GM18870 (cell line): Measurements from ENCODE around the gene PPP1R10.

Source experiments
- ATAC-seq: cut with Tn5 transposase; IDR thresholded peaks from one replicate; pipeline ENCODE4 v1.9.1; 2021; ENCODE audit warnings: moderate library complexity; ENCODE audit not compliant: unreplicated experiment

The PPP1R10 gene

DNA sequence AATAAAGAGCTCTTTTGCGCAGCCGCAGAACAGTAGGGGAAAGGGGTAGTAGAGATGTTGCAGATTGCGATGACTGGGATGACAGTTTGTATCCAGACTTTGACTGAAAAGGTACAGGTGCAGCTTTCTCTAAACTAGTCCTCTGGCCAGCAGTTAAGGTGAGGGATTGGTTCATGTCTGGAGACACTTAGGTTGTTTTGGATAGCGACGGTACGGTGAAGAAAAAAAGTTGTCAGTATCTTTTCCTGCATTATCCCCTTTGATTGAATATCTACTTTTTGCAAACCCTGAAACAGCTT is 59.4 kb downstream of the PPP1R10 start:
- ATAC-seq, result no peak

GRCh38 chr6:30556906-30557682 is 59.9 kb downstream of the PPP1R10 start, which contains the start of gene PRR3:
PRR3 (plus strand) TSS chr6:30557295; CDS start chr6:30557345, 50 bp downstream.
- ATAC-seq, result peak; percentile 45

DNA sequence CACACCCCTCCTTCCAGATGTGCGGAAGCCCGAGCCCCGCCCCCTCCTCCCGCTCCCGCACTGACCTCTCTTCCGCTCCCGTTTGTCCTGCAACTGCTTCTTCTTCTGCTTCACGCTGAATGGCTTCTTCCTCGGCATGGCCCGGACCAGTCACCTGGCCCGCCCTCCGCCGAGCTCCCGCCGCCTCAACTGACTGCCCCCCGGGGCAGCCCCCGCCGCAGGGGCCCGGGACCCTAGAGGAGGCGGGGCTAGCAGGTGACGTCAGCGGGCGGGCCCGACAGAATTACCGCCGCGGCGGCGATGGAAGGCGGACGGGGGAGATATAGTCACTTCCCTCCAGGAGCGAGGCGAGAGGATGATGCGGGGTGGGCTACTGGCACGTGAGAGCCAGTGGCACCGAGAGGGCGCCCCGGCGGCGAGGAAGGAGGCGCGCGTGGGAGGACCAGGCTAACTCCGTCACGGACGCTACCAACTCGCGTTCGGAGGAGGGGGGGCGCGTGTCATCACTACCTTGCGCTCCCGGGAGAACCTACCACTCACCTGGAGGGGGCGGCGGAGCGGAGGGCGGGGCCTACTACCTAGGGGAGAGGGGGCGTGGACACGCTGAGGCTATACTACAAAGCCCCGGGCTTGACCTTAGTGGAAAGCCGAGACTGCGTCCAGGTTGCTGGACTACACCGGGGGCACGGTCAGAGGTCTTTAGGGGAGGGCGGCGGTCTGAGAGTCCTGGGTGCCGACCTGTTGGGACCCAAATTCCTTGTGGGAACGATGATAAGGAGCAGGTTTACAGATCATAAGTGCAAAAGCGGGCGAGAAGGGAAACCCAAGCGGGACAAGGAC is 60.8 kb downstream of the PPP1R10 start, which contains the start of gene GNL1:
TSS of gene GNL1 (minus strand) at position 424 of the 840 bp plus-strand sequence. CDS start at position 138, 286 bp downstream.
- ATAC-seq, result peak; percentile 61

GRCh38 chr6:30555816-30556065 is 61.3 kb downstream of the PPP1R10 start:
- ATAC-seq, result no peak

GRCh38 chr6:30554962-30555815 is 61.9 kb downstream of the PPP1R10 start:
- no peak for ATAC-seq

- no peak for ATAC-seq
Measured at GRCh38 chr6:30554404-30554803, 62.6 kb downstream of the PPP1R10 start.
